ENCODE results near the gene DPEP2. TPM values are rescaled to one million over a fixed set of nuclear protein-coding genes. Genes with fewer than 3 reads are reported as not detected.
A peak's percentile ranks its signal among the peaks of the same experiment; 100 is the strongest.

DPEP2 gene
- total and polyA plus RNA-seq, 8 donors, result 0.32 to 4.0 (median 1.0) TPM; not detected in 2

GRCh38 chr16:67959536-67960329 is 39.6 kb downstream of the DPEP2 start:
- intact Hi-C loops (cut with DNase I), result no loop called here
- no peak for TF ChIP-seq CTCF (IDR thresholded peaks at IDR 0.05)
- H3K4me3 ChIP-seq, result no peak overlapping the region
- peak in 2 of 6 donors; percentile 23 to 35 for DNase-seq
- H3K4me1 ChIP-seq, result peaks cover 6 to 13% (median 13%) of the 10 kb centered on the region in 3 donors
- peaks cover 0 to 14% (median 0%) of the 10 kb centered on the region in 3 donors for H3K36me3 ChIP-seq
- FAIRE-seq, result no peak
- no peak overlapping the region for H3K27ac ChIP-seq
- H3K9me3 ChIP-seq, result no peaks in the 10 kb centered on the region
- 82 to 83% methylated on average over 11 of the region's 11 CpGs for WGBS, 2 donors
- ATAC-seq, result no peak
- H3K27me3 ChIP-seq, result no peaks in the 10 kb centered on the region

- FAIRE-seq (no peak), ATAC-seq (no peak), DNase-seq (peak in 1 of 6 donors; percentile 48)
- no peak for TF ChIP-seq CTCF (IDR thresholded peaks at IDR 0.05)
- 95 to 98% methylated on average over 9 of the region's 9 CpGs for WGBS, 2 donors
- peaks cover 6 to 13% (median 11%) of the 10 kb centered on the region in 3 donors for H3K4me1 ChIP-seq
- no peaks in the 10 kb centered on the region for H3K27me3 ChIP-seq
- no peak overlapping the region for H3K27ac ChIP-seq
- peaks cover 0 to 14% (median 0%) of the 10 kb centered on the region in 3 donors for H3K36me3 ChIP-seq
- H3K9me3 ChIP-seq, result no peaks in the 10 kb centered on the region
- intact Hi-C loops (cut with DNase I), result no loop called here
- H3K4me3 ChIP-seq, result no peak overlapping the region
These were observed 41.7 kb downstream of the DPEP2 start for GRCh38 chr16:67957622-67958021.

DNA sequence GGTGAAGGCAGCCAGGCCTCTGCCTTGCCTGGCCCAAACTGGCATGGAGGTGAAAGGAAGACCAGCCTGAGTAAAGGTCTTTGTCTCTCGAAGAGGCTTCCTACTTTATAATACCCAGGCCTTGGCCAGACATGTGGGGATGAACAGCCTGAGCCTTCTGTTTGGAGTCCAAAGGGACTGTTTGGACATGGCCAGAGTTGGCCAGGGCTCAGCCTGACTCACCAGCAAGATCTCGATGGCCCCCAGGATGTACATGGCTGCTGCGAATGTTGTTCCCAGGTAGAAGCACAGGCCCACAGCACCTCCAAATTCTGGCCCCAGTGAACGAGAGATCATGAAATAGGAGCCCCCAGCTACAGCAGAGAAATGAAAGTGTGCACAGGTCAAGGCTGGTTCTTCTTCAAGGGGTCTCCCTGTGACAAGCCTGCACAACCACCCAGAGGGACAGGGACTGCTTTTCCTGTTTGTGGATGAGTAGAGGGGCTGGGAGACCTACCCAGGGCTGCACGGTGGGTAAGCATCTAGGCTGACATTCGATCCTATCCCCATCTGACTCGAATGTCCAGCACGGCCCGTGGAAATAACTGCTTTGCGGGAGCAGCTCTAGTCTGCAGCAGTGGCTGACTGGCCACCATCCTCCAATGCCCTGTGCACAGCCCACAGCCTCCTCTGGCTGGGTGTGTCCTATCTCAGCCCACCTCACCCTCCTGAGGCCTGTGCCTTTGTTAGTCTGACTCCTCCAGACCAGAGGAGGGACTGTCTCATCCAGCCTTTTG is 44.7 kb downstream of the DPEP2 start:
- Histone ChIP-seq H3K4me3 (no peak overlapping the region), H3K27ac (no peak overlapping the region), H3K27me3 (no peaks in the 10 kb centered on the region), H3K4me1 (no peaks in the 10 kb centered on the region), H3K36me3 (peaks cover 3 to 33% (median 6%) of the 10 kb centered on the region in 3 donors), H3K9me3 (no peaks in the 10 kb centered on the region)
- TF ChIP-seq CTCF (IDR thresholded peaks at IDR 0.05), result no peak
- ATAC-seq, result peak in 1 of 4 donors; percentile 26
- peak in 2 of 6 donors; percentile 34 for DNase-seq
- WGBS, 2 donors, result 88 to 92% methylated on average over 9 to 10 of the region's 10 CpGs
- FAIRE-seq, result no peak
- intact Hi-C loops (cut with DNase I), result no loop called here

GRCh38 chr16:67953641-67954375 is 45.5 kb downstream of the DPEP2 start:
- FAIRE-seq, result no peak
- no peak overlapping the region for H3K27ac ChIP-seq

More at GRCh38 chr16:67953641-67954375, 45.5 kb downstream of the DPEP2 start:
- Histone ChIP-seq H3K4me3 (no peak overlapping the region), H3K9me3 (no peaks in the 10 kb centered on the region), H3K4me1 (no peaks in the 10 kb centered on the region), H3K36me3 (peaks cover 3 to 37% (median 6%) of the 10 kb centered on the region in 3 donors), H3K27me3 (no peaks in the 10 kb centered on the region)
- ATAC-seq, result no peak
- no peak for TF ChIP-seq CTCF (IDR thresholded peaks at IDR 0.05)
- peak in 1 of 6 donors; percentile 49 for DNase-seq
- intact Hi-C loops (cut with DNase I), result no loop called here
- WGBS, 2 donors, result 77 to 83% methylated on average over 8 of the region's 8 CpGs
